HG03175 (cell line): ENCODE data around the gene TBC1D1.

Experiments used
- ATAC-seq: cut with Tn5 transposase; IDR thresholded peaks from one replicate; pipeline ENCODE4 v1.9.1; 2021; ENCODE audit warnings: mild to moderate bottlenecking, moderate library complexity; ENCODE audit not compliant: unreplicated experiment

Gene TBC1D1

GRCh38 chr4:38072578-38072977 is 181.7 kb downstream of the TBC1D1 start:
- no peak for ATAC-seq

- no peak for ATAC-seq
Measured at GRCh38 chr4:38073596-38074234, 182.8 kb downstream of the TBC1D1 start.

DNA sequence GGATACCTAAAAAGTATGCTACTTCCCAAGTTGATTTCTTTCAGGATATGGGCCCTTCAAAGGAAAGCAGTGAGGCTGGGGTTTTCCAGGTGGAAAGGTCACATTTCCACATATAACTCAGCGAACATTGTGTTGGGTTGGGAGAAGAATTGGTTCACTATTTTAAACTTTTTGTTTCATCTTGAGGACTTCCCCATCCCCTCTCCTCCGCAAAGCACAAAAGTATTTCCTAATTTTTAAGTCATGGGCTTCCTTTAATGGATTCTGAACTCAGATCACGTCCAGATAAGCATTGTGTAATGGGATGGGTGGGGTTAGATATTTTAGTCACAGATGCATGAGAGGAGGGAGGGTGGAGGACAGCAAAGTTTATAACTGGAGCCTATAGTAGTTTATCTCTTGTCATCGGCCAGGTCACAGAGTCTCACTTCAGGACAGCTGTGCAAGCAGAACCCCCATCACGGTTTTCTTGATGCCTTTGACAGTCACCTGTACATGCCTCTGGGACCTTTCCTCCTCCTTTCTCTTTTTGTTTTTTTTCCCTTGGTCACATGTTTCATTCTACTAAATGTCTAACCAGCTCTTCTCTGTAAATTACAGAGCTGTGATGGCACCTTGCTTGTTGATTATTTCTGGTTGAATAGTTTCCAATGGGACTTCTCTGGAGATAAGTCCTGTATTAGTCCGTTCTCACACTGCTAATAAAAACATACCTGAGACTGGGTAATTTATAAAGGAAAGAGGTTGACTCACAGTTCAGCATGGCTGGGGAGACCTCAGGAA is 184.7 kb downstream of the TBC1D1 start:
- no peak for ATAC-seq

DNA sequence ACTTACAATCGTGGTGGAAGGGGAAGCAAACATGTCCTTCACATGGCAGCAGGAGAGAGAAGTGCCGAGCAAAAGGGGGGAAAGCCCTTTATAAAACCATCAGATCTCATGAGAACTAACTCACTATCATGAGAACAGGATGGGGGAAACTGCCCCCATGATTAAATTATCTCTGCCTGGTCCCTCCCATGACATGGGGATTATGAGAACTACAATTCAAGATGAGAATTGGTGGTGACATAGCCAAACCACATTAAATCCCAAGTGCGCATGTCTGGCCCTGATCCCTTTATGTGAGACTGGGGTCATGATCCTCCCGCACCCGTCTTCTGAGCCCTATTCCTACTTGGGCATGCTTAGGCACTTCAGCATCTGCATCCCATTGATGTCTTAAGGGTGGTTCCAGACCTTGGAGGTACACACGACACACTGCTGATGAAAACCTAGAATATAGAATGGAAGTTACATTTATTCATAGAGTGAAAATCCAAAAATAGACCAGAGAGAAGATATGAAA is 185.3 kb downstream of the TBC1D1 start:
- no peak for ATAC-seq

DNA sequence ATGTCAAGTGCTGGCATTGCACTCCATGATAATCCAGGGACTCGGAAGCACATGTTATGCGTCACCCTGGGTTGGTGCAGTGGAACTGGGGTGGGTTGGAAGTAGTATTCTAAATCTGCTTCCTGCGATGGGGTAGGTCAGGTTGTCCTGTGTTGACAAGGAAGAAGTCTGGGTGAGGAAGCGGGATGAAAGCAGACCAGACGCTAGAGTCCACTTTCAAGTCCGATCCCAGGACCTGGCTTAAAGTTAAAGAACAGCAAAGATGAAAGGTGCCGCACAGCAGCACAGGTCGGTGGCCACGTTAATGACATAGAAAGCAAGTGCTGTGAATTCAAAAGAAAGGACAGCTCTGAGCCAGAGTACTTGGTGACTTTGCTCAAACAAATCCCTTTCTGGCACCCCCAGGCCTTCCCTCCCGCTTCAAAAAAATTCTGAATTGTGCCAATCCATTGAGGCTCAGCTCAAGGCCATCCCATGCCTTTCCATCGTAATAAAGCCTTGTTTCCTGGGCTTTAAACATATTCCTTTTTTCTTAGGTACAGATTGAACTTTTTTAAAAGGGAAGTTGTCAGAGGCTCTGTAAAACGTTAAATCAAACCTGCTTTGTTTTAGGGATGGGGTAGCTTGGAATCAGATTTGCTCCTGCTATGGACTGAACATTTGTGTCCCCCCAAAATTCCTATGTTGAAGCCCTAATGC is 187.1 kb downstream of the TBC1D1 start:
- ATAC-seq, result no peak

- no peak for ATAC-seq
Measured at GRCh38 chr4:38078590-38079421, 187.9 kb downstream of the TBC1D1 start.

- ATAC-seq, result no peak
Measured at GRCh38 chr4:38080061-38080974, 189.4 kb downstream of the TBC1D1 start.

DNA sequence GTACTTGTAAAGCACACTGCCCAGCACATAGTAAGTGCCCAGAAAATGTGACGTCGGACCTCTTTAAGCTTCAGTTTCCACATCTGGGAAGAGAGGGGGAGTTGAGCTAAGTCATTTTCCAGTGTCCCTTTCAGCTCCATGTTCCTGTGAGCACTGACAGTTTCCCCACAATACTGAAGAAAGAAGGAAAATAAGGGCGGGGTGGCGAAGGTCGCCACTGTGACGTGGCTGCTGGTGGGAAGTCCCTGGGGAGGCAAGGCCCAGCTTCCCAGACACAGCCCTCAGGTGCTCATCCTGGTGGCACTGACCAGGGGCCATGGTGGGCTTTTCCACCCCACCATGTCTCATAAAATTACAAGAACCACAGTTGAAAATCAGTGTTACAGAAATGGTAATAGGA is 191.1 kb downstream of the TBC1D1 start:
- no peak for ATAC-seq

- no peak for ATAC-seq
Measured at GRCh38 chr4:38082424-38083385, 191.8 kb downstream of the TBC1D1 start.

DNA sequence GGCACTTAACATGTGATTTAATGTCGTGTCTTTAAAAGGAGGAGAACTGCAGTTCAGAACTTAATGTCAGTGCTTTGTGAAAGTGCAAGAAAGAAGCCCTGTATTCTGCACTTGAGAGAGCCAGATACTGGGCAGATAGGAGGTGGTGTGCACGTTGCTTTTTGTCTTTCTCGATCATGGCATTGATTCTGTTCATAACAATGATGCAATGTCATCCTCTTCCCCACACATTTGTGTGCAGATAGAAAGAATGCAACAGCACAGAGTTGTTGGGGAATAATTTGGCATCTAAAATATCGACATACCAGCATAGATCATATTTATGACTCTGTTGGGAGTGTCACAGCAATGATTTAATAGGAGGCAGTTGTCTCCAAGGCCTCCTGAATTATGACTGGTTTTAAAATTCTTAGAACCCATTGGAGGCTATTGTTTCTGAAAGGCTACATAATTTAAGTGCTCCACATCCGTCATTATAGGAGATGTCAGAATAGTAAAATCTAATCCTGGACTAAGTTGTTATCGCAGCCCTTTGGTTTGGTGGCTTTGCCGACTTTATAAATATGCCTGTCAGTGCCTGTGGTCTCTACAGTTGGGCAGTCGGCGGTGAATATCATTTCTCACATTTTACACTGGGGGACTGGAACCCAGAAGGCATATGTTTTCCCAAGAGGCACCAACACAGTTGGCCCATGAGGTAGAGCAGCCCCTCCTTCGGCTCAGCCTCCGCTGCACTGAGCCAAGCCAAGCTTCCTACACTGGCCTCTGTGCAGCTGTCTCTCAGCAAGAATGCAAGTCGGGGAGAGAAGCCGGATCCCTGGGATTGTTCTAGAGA is 194.2 kb downstream of the TBC1D1 start:
- ATAC-seq, result no peak

- ATAC-seq, result no peak
Measured at GRCh38 chr4:38085751-38086150, 194.9 kb downstream of the TBC1D1 start.

GRCh38 chr4:38086151-38086848 is 195.4 kb downstream of the TBC1D1 start:
- no peak for ATAC-seq

DNA sequence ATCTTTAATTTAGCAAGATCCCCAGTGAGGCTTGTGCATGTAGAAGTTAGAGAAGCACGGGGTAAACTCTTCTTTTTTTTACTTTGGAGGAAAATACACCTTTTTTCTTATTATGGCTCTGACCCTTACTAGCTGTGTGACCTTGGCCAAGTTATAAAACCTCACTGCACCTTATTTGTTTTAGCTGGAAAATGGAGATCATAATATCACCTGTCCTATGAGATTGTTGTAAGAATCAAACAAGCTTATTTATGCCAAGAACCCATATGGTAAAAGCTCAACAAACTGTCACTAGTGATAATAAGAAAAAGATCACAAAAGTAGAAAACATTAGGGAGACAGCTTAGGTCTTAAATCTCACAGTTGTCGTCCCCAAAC is 196.0 kb downstream of the TBC1D1 start:
- ATAC-seq, result no peak

DNA sequence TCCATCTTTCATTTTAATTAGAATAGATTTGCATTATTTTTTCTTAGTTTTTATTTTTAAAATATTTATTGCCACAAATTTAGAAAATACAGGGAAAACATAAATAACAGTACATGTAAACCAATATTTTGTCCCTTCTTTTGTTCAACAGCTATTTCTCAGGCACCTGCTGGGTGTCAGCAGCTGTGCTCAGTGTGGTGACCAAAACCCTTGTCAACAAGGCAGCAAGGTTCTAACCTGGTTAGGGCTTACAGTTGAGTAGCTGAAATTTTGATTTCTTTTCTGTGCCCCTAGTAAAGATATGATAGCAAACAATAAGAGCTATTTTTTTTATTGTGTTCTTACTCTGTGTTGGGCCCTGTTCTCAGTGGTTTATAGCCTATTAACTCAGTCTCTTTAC is 197.4 kb downstream of the TBC1D1 start:
- no peak for ATAC-seq

- ATAC-seq, result no peak
Measured at GRCh38 chr4:38089961-38090360, 199.1 kb downstream of the TBC1D1 start.

DNA sequence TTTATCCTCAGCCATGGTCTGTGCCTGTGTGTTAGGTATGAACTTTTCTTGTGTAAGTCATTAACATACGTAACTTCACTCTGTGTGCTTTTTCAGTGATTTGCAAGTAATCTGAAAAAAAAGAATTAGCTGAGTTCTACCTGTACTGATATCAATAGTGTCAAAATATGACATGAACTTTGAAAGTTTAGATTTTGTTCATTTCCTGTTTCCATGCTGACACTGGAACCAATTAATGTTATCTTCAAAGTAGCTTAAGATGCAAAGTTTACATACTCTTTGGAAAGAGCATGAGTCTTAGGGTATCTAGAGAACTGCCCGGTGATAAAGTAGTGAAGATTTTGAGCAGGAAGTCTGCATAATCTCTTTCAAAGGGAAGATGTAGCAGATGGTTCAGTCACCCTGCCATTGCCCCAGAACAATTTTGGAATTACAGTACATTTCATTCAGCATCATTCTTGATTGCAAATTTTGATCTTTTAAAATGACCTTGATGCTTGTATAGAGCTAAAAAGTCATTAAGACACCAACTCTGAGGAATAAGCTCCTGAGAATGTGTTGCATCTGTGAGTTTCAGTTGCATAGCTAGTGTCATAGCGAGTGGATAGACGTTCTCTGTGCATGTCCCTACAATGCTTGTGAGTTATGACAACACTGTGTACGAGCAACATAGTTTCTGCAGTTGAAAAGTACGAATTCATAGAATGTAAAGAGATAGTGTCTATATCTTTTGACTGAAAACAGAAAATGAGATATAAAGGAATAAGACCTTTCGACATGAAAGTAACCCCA is 199.8 kb downstream of the TBC1D1 start:
- no peak for ATAC-seq
